IMR-90 (cell line): ENCODE results near the gene ENTPD7. TPM values are rescaled to one million over a fixed set of nuclear protein-coding genes. Genes with fewer than 3 reads are reported as not detected.

Experiments
- ATAC-seq: fragments of 200-7000 bp; cut with Tn5 transposase; 2 replicates; pipeline ENCODE4 v1.9.1; 2020; ENCODE audit warnings: low read depth, mild to moderate bottlenecking, moderate library complexity
- BruUV-seq: library from RNA; stranded (reverse); fragments of 400-500 nt; replicated peaks from 2 replicates; lab custom pipeline; 2021; lab: Mats Ljungman, UMichigan
- CTCF ChIA-PET: fragments of 300-600 bp; formaldehyde crosslinking; extraction: SDS; loops from one replicate; lab custom pipeline; 2021; ENCODE audit warnings: antibody characterized with exemption; lab: Yijun Ruan, JAX
- POLR2A ChIA-PET: fragments of 300-600 bp; sonication (Branson Sonifier 250); formaldehyde crosslinking; loops from one replicate; lab custom pipeline; 2022; ENCODE audit warnings: antibody characterized with exemption; ENCODE audit not compliant: unreplicated experiment; lab: Charles Lee
- DNase-seq: peaks from one replicate; pipeline ENCODE4 v3.0.0; 2013
- H2AFZ ChIP-seq: replicated peaks from 2 replicates; pipeline ENCODE3; 2013; ENCODE audit warnings: low read length, mild to moderate bottlenecking; ENCODE audit not compliant: poor library complexity
- H2AK5ac ChIP-seq: 2 replicates; pipeline ENCODE4 v1.6.1; 2013; ENCODE audit warnings: low read depth, low read length, inconsistent platforms
- H2AK9ac ChIP-seq: replicated peaks from 2 replicates; pipeline ENCODE3; 2013; ENCODE audit warnings: mild to moderate bottlenecking, low read depth, low read length, moderate library complexity; ENCODE audit not compliant: poor library complexity
- H2BK120ac ChIP-seq: 2 replicates; pipeline ENCODE4 v1.6.1; 2013; ENCODE audit warnings: low read depth, low read length, inconsistent platforms
- H2BK15ac ChIP-seq: 3 replicates; pipeline ENCODE4 v1.6.1; 2013; ENCODE audit warnings: low read depth, low read length, inconsistent platforms
- H2BK20ac ChIP-seq: 2 replicates; pipeline ENCODE4 v1.6.1; 2013; ENCODE audit warnings: low read depth, mild to moderate bottlenecking, inconsistent platforms, low read length, moderate library complexity
- H2BK5ac ChIP-seq: 2 replicates; pipeline ENCODE4 v1.6.1; 2013; ENCODE audit warnings: mild to moderate bottlenecking, low read depth, low read length, inconsistent platforms; ENCODE audit not compliant: poor library complexity, severe bottlenecking
- H3K14ac ChIP-seq: replicated peaks from 2 replicates; pipeline ENCODE4 v1.6.1; 2013; ENCODE audit warnings: low read depth, low read length, inconsistent platforms
- H3K18ac ChIP-seq: 2 replicates; pipeline ENCODE4 v1.6.1; 2013; ENCODE audit warnings: low read depth, low read length, control low read depth
- H3K23ac ChIP-seq: 2 replicates; pipeline ENCODE4 v1.6.1; 2013; ENCODE audit warnings: low read depth, low read length, inconsistent platforms
- H3K27ac ChIP-seq: 2 replicates; pipeline ENCODE4 v1.5.1; 2013; ENCODE audit warnings: mild to moderate bottlenecking, control low read depth, low read length; ENCODE audit not compliant: insufficient read depth
- H3K27me3 ChIP-seq: 2 replicates; pipeline ENCODE4 v1.6.1; 2013; ENCODE audit warnings: low read length; ENCODE audit not compliant: control insufficient read depth, insufficient read depth
- H3K36me3 ChIP-seq: 2 replicates; pipeline ENCODE4 v1.6.1; 2013; ENCODE audit warnings: low read length, mixed read lengths; ENCODE audit not compliant: control insufficient read depth, insufficient read depth
- H3K4ac ChIP-seq: 2 replicates; pipeline ENCODE4 v1.6.1; 2013; ENCODE audit warnings: low read depth, low read length, inconsistent platforms
- H3K4me1 ChIP-seq: 2 replicates; pipeline ENCODE4 v1.6.1; 2013; ENCODE audit warnings: low read length, mixed read lengths; ENCODE audit not compliant: control insufficient read depth, insufficient read depth
- H3K4me2 ChIP-seq: 2 replicates; pipeline ENCODE4 v1.6.1; 2013; ENCODE audit warnings: low read depth, mild to moderate bottlenecking, control low read depth, low read length, moderate library complexity
- H3K4me3 ChIP-seq: 2 replicates; pipeline ENCODE4 v1.5.1; 2013; ENCODE audit warnings: low read depth, mild to moderate bottlenecking, control low read depth, low read length, moderate library complexity; ENCODE audit not compliant: insufficient read depth
- H3K56ac ChIP-seq: 2 replicates; pipeline ENCODE4 v1.6.1; 2013; ENCODE audit warnings: low read length, inconsistent platforms; ENCODE audit not compliant: insufficient read depth; ENCODE audit errors: extremely low read depth
- H3K79me1 ChIP-seq, 2 experiments: 2 replicates each; pipeline ENCODE4 v1.6.1; 2013; ENCODE audit warnings: low read length in 2 of 2, inconsistent platforms in 1 of 2, low read depth in 1 of 2
- H3K9ac ChIP-seq: 2 replicates; pipeline ENCODE4 v1.6.1; 2013; ENCODE audit warnings: low read depth, low read length, control low read depth
- H3K9me1 ChIP-seq: 2 replicates; pipeline ENCODE4 v1.6.1; 2013; ENCODE audit warnings: low read length, inconsistent platforms; ENCODE audit not compliant: insufficient read depth
- H3K9me3 ChIP-seq: 2 replicates; pipeline ENCODE4 v1.6.1; 2013; ENCODE audit warnings: low read length; ENCODE audit not compliant: control insufficient read depth, insufficient read depth
- H4K20me1 ChIP-seq: 2 replicates; pipeline ENCODE4 v1.6.1; 2013; ENCODE audit warnings: low read length, inconsistent platforms; ENCODE audit not compliant: insufficient read depth
- H4K5ac ChIP-seq: 2 replicates; pipeline ENCODE4 v1.6.1; 2013; ENCODE audit warnings: mild to moderate bottlenecking, low read depth, low read length, control low read depth
- H4K8ac ChIP-seq, 2 experiments: 2 replicates each; pipeline ENCODE4 v1.6.1; 2013; ENCODE audit warnings: low read depth in 2 of 2, low read length in 2 of 2, control low read depth in 1 of 2, inconsistent platforms in 1 of 2
- H4K91ac ChIP-seq: 2 replicates; pipeline ENCODE4 v1.6.1; 2013; ENCODE audit warnings: low read depth, low read length, inconsistent platforms; ENCODE audit not compliant: insufficient read depth
- BHLHE40 ChIP-seq: fragments of 150-350 bp; IDR thresholded peaks from 2 replicates; pipeline ENCODE4 v1.6.1; 2016; ENCODE audit warnings: mild to moderate bottlenecking, low read depth, low read length
- CEBPB ChIP-seq: IDR thresholded peaks from 2 replicates; pipeline ENCODE4 v1.6.1; 2012; ENCODE audit warnings: low read depth, low read length, improper control_type of control experiment
- CHD1 ChIP-seq: IDR thresholded peaks from 2 replicates; pipeline ENCODE4 v1.6.1; 2012; ENCODE audit warnings: low read depth, low read length, improper control_type of control experiment
- ELK1 ChIP-seq: fragments of 150-350 bp; IDR thresholded peaks from 2 replicates; pipeline ENCODE4 v1.6.1; 2016; ENCODE audit warnings: low read depth, mild to moderate bottlenecking, low read length, moderate library complexity, borderline replicate concordance
- FOS ChIP-seq: fragments of 150-350 bp; IDR thresholded peaks from 2 replicates; pipeline ENCODE4 v1.6.1; 2016; ENCODE audit warnings: low read depth, low read length
- MAFK ChIP-seq: IDR thresholded peaks from 2 replicates; pipeline ENCODE4 v1.6.1; 2012; ENCODE audit warnings: low read depth, low read length, improper control_type of control experiment
- MAZ ChIP-seq: IDR thresholded peaks from 2 replicates; pipeline ENCODE4 v1.6.1; 2012; ENCODE audit warnings: low read depth, mild to moderate bottlenecking, low read length, improper control_type of control experiment, moderate library complexity, borderline replicate concordance
- MXI1 ChIP-seq: IDR thresholded peaks from 2 replicates; pipeline ENCODE4 v1.6.1; 2012; ENCODE audit warnings: low read depth, mild to moderate bottlenecking, low read length, moderate library complexity, borderline replicate concordance
- NFE2L2 ChIP-seq: fragments of 150-350 bp; IDR thresholded peaks from 2 replicates; pipeline ENCODE4 v1.6.1; 2016; ENCODE audit warnings: low read depth, mild to moderate bottlenecking, low read length
- POLR2A ChIP-seq: IDR thresholded peaks from 2 replicates; pipeline ENCODE4 v1.6.1; 2012; ENCODE audit warnings: mild to moderate bottlenecking, low read depth, low read length
- RAD21 ChIP-seq: IDR thresholded peaks from 2 replicates; pipeline ENCODE4 v1.6.1; 2012; ENCODE audit warnings: low read length, improper control_type of control experiment
- RCOR1 ChIP-seq: IDR thresholded peaks from 2 replicates; pipeline ENCODE4 v1.6.1; 2012; ENCODE audit warnings: mild to moderate bottlenecking, low read length, improper control_type of control experiment; ENCODE audit not compliant: insufficient replicate concordance
- RFX5 ChIP-seq: IDR thresholded peaks from 2 replicates; pipeline ENCODE4 v1.8.0; 2012; ENCODE audit warnings: low read depth, mild to moderate bottlenecking, low read length, moderate library complexity
- SMC3 ChIP-seq: fragments of 150-350 bp; IDR thresholded peaks from 2 replicates; pipeline ENCODE4 v1.6.1; 2016; ENCODE audit warnings: low read depth, mild to moderate bottlenecking, antibody characterized with exemption, low read length, moderate library complexity
- WGBS, 2 experiments: methylation state at CpG; one replicate each; pipeline versions ENCODE4 v1.1.5 to v1.1.7; 2013; ENCODE audit warnings: missing lambda C conversion rate in 2 of 2; ENCODE audit not compliant: insufficient read length in 1 of 2; ENCODE audit errors: extremely low coverage in 2 of 2; 5-methylcytosine and 5-hydroxymethylcytosine counted together
- dilution Hi-C: fragments of 300-500 bp; cut with HindIII; formaldehyde crosslinking; loops from one replicate; pipeline ENCODE4 v1.14.3; 2018; ENCODE audit warnings: low sequenced_read_pairs; ENCODE audit not compliant: unreplicated experiment
- in situ Hi-C: fragments of 300-500 bp; cut with MboI; formaldehyde crosslinking; loops from 3 replicates; pipeline ENCODE4 v1.14.3; 2019; ENCODE audit warnings: low sequenced_read_pairs, inconsistent platforms, mixed read lengths
- intact Hi-C: fragments of 100-400 bp; cut with micrococcal nuclease; formaldehyde crosslinking; loops from 2 replicates; pipeline ENCODE4 v1.10.0; 2022
- polyA plus RNA-seq, 3 experiments: library from polyadenylated mRNA; depleted of rRNA; stranded (reverse); fragments of >200 nt; gene quantifications; 2 replicates each; pipeline ENCODE4 v1.2.3, GENCODE V29; 2012; ENCODE audit warnings: low replicate concordance in 1 of 3
- total RNA-seq: library from RNA; depleted of rRNA; stranded (reverse); fragments of >200 nt; gene quantifications from 2 replicates; pipeline ENCODE4 v1.2.3, GENCODE V29; 2012
- TF ChIP-seq, protein P1 (sequence below): fragments of 150-350 bp; IDR thresholded peaks from 2 replicates; pipeline ENCODE4 v1.6.1; 2017; ENCODE audit warnings: mild to moderate bottlenecking, antibody characterized with exemption, low read length, low read depth
- TF ChIP-seq, protein P2 (sequence below): conservative IDR thresholded peaks from 2 replicates; pipeline ENCODE4 v1.5.1; 2012; ENCODE audit warnings: mild to moderate bottlenecking, low read depth, low read length, improper control_type of control experiment

The ENTPD7 gene
- total and polyA plus RNA-seq, 2 of the 4 experiments (the other 2 are of a cell fraction): 8.0 to 23.3 TPM

DNA sequence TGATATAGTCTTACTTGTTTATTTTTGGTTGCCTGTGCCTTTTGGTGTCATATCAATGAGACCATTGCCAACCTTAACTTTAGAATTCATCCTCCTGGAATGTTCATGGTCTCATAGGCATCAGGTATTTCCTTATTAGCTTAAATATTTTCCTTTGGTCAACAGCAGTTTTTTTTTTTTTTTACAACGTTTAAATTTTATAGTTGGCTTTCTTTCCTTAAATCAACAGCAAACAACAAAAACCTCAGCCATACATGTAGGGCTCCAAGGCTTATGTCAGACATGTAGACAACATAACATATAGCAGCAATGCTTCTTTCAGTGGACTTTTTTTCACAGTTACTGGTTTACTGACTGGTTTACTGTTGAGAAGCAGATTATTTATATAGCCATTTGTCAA is 22.7 kb downstream of the ENTPD7 start:
- H2AK9ac ChIP-seq: no peak overlapping the region
- dilution Hi-C loops: no loop called here
- H3K56ac ChIP-seq: no peak overlapping the region
- H3K4me2 ChIP-seq: no peak overlapping the region
- H3K4me1 ChIP-seq: peaks cover 6% of the 10 kb centered on the region
- no CpG with 5 or more reads among the region's 1 CpG for WGBS, 2 experiments
- BruUV-seq: no TSS peak
- no peak overlapping the region for H4K8ac ChIP-seq
- H3K9ac ChIP-seq: no peak overlapping the region
- H3K18ac ChIP-seq: no peak overlapping the region
- no peak for DNase-seq
- in situ Hi-C loops: no loop called here
- H2BK15ac ChIP-seq: no peak overlapping the region
- no peak overlapping the region for H3K14ac ChIP-seq
- H3K79me1 ChIP-seq: peaks cover 12 to 19% of the 10 kb centered on the region in 2 experiments; a peak in 3 of 4 replicates
- intact Hi-C loops: no loop called here
- no peak for ATAC-seq
- no peak overlapping the region for H2BK120ac ChIP-seq
- no peaks in the 10 kb centered on the region for H3K27me3 ChIP-seq
- no peak overlapping the region for H3K27ac ChIP-seq
- no peaks in the 10 kb centered on the region for H3K9me3 ChIP-seq
- H3K36me3 ChIP-seq: peaks cover 24% of the 10 kb centered on the region
- H2BK20ac ChIP-seq: no peak overlapping the region
- no peak overlapping the region for H2AFZ ChIP-seq
- POLR2A ChIA-PET: interaction anchor here (0.6 kb wide), 1 partner anchor 64 kb away, joined by 6 read pairs; no protein-coding TSS in a partner anchor
- H3K4ac ChIP-seq: no peak overlapping the region
- H3K9me1 ChIP-seq: peaks cover 5% of the 10 kb centered on the region
- no peak for TF ChIP-seq FOS
- TF ChIP-seq CHD1: no peak
- TF ChIP-seq MAFK: no peak
- no peak for TF ChIP-seq RCOR1
- TF ChIP-seq, protein P1, sequence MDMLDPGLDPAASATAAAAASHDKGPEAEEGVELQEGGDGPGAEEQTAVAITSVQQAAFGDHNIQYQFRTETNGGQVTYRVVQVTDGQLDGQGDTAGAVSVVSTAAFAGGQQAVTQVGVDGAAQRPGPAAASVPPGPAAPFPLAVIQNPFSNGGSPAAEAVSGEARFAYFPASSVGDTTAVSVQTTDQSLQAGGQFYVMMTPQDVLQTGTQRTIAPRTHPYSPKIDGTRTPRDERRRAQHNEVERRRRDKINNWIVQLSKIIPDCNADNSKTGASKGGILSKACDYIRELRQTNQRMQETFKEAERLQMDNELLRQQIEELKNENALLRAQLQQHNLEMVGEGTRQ: no peak
- TF ChIP-seq NFE2L2: no peak
- TF ChIP-seq ELK1: no peak
- no peak for TF ChIP-seq RFX5
- TF ChIP-seq CEBPB: no peak
- TF ChIP-seq, protein P2, sequence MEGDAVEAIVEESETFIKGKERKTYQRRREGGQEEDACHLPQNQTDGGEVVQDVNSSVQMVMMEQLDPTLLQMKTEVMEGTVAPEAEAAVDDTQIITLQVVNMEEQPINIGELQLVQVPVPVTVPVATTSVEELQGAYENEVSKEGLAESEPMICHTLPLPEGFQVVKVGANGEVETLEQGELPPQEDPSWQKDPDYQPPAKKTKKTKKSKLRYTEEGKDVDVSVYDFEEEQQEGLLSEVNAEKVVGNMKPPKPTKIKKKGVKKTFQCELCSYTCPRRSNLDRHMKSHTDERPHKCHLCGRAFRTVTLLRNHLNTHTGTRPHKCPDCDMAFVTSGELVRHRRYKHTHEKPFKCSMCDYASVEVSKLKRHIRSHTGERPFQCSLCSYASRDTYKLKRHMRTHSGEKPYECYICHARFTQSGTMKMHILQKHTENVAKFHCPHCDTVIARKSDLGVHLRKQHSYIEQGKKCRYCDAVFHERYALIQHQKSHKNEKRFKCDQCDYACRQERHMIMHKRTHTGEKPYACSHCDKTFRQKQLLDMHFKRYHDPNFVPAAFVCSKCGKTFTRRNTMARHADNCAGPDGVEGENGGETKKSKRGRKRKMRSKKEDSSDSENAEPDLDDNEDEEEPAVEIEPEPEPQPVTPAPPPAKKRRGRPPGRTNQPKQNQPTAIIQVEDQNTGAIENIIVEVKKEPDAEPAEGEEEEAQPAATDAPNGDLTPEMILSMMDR: no peak
- TF ChIP-seq BHLHE40: no peak
- no peak for TF ChIP-seq SMC3
- no peak for TF ChIP-seq POLR2A
- TF ChIP-seq MXI1: no peak
- no peak for TF ChIP-seq RAD21
- TF ChIP-seq MAZ: no peak
- no peak overlapping the region for H3K4me3 ChIP-seq
- H2AK5ac ChIP-seq: no peak overlapping the region
- H4K20me1 ChIP-seq: no peaks in the 10 kb centered on the region
- no peak overlapping the region for H4K91ac ChIP-seq
- H4K5ac ChIP-seq: no peak overlapping the region
- H2BK5ac ChIP-seq: no peak overlapping the region
- no peak overlapping the region for H3K23ac ChIP-seq
- CTCF ChIA-PET: interaction anchor here (0.6 kb wide), 1 partner anchor 28 kb away, joined by 6 read pairs; no protein-coding TSS in a partner anchor
